ENCODE results near the gene DPP10.

The DPP10 gene

GRCh38 chr2:114784046-114784445, 341.6 kb downstream of the DPP10 start:
- H3K4me1 ChIP-seq (ENCODE audit: control insufficient read depth, low read depth, low read length) = peaks cover 4% of the 10 kb centered on the region
- H3K27ac ChIP-seq (ENCODE audit: low read length) = no peak overlapping the region
- no peak overlapping the region for H3K9ac ChIP-seq (ENCODE audit: low read length)
- no peak overlapping the region for H3K4me3 ChIP-seq (ENCODE audit: low read length)
- no peaks in the 10 kb centered on the region for H3K27me3 ChIP-seq (ENCODE audit: control insufficient read depth, insufficient read depth, low read length)
- no peaks in the 10 kb centered on the region for H3K36me3 ChIP-seq (ENCODE audit: control insufficient read depth, low read depth, low read length)
- H3K9me3 ChIP-seq (ENCODE audit: control insufficient read depth, low read depth, low read length) = no peaks in the 10 kb centered on the region

- no peak overlapping the region for H3K4me3 ChIP-seq (ENCODE audit: low read length)
- peaks cover 14% of the 10 kb centered on the region for H3K4me1 ChIP-seq (ENCODE audit: control insufficient read depth, low read depth, low read length)
- no peak overlapping the region for H3K27ac ChIP-seq (ENCODE audit: low read length)
- H3K27me3 ChIP-seq (ENCODE audit: control insufficient read depth, insufficient read depth, low read length) = no peaks in the 10 kb centered on the region
- H3K9ac ChIP-seq (ENCODE audit: low read length) = no peak overlapping the region
- no peaks in the 10 kb centered on the region for H3K9me3 ChIP-seq (ENCODE audit: control insufficient read depth, low read depth, low read length)
- no peaks in the 10 kb centered on the region for H3K36me3 ChIP-seq (ENCODE audit: control insufficient read depth, low read depth, low read length)
Observed at GRCh38 chr2:114784890-114785583, 342.6 kb downstream of the DPP10 start.

- no peak overlapping the region for H3K4me3 ChIP-seq (ENCODE audit: low read length)
- H3K27me3 ChIP-seq (ENCODE audit: control insufficient read depth, insufficient read depth, low read length) = no peaks in the 10 kb centered on the region
- H3K9ac ChIP-seq (ENCODE audit: low read length) = no peak overlapping the region
- no peak overlapping the region for H3K27ac ChIP-seq (ENCODE audit: low read length)
- H3K9me3 ChIP-seq (ENCODE audit: control insufficient read depth, low read depth, low read length) = no peaks in the 10 kb centered on the region
- no peaks in the 10 kb centered on the region for H3K36me3 ChIP-seq (ENCODE audit: control insufficient read depth, low read depth, low read length)
- H3K4me1 ChIP-seq (ENCODE audit: control insufficient read depth, low read depth, low read length) = peaks cover 22% of the 10 kb centered on the region
Observed at GRCh38 chr2:114786901-114787300, 344.5 kb downstream of the DPP10 start.

- H3K9me3 ChIP-seq (ENCODE audit: control insufficient read depth, low read depth, low read length) = no peaks in the 10 kb centered on the region
- H3K27ac ChIP-seq (ENCODE audit: low read length) = no peak overlapping the region
- H3K9ac ChIP-seq (ENCODE audit: low read length) = no peak overlapping the region
- H3K27me3 ChIP-seq (ENCODE audit: control insufficient read depth, insufficient read depth, low read length) = no peaks in the 10 kb centered on the region
- no peaks in the 10 kb centered on the region for H3K36me3 ChIP-seq (ENCODE audit: control insufficient read depth, low read depth, low read length)
- H3K4me1 ChIP-seq (ENCODE audit: control insufficient read depth, low read depth, low read length) = peaks cover 22% of the 10 kb centered on the region
- H3K4me3 ChIP-seq (ENCODE audit: low read length) = no peak overlapping the region
Observed at GRCh38 chr2:114787486-114787885, 345.0 kb downstream of the DPP10 start.

- H3K9ac ChIP-seq (ENCODE audit: low read length) = no peak overlapping the region
- no peak overlapping the region for H3K4me3 ChIP-seq (ENCODE audit: low read length)
- H3K9me3 ChIP-seq (ENCODE audit: control insufficient read depth, low read depth, low read length) = no peaks in the 10 kb centered on the region
- H3K4me1 ChIP-seq (ENCODE audit: control insufficient read depth, low read depth, low read length) = peaks cover 22% of the 10 kb centered on the region
- no peak overlapping the region for H3K27ac ChIP-seq (ENCODE audit: low read length)
- no peaks in the 10 kb centered on the region for H3K36me3 ChIP-seq (ENCODE audit: control insufficient read depth, low read depth, low read length)
- H3K27me3 ChIP-seq (ENCODE audit: control insufficient read depth, insufficient read depth, low read length) = no peaks in the 10 kb centered on the region
Observed at GRCh38 chr2:114789989-114790388, 347.5 kb downstream of the DPP10 start.

GRCh38 chr2:114797540-114797939, 355.1 kb downstream of the DPP10 start:
- H3K27me3 ChIP-seq (ENCODE audit: control insufficient read depth, insufficient read depth, low read length) = no peaks in the 10 kb centered on the region
- no peaks in the 10 kb centered on the region for H3K36me3 ChIP-seq (ENCODE audit: control insufficient read depth, low read depth, low read length)
- H3K9ac ChIP-seq (ENCODE audit: low read length) = no peak overlapping the region
- H3K4me3 ChIP-seq (ENCODE audit: low read length) = no peak overlapping the region
- H3K27ac ChIP-seq (ENCODE audit: low read length) = no peak overlapping the region
- H3K9me3 ChIP-seq (ENCODE audit: control insufficient read depth, low read depth, low read length) = no peaks in the 10 kb centered on the region
- H3K4me1 ChIP-seq (ENCODE audit: control insufficient read depth, low read depth, low read length) = no peaks in the 10 kb centered on the region

- Histone ChIP-seq H3K9me3 (ENCODE audit: control insufficient read depth, low read depth, low read length) (no peaks in the 10 kb centered on the region), H3K4me3 (ENCODE audit: low read length) (no peak overlapping the region), H3K27ac (ENCODE audit: low read length) (no peak overlapping the region)
Observed at GRCh38 chr2:114797942-114798341, 355.5 kb downstream of the DPP10 start.

GRCh38 chr2:114800371-114800770, 357.9 kb downstream of the DPP10 start:
- Histone ChIP-seq H3K4me3 (ENCODE audit: low read length) (no peak overlapping the region), H3K4me1 (ENCODE audit: control insufficient read depth, low read depth, low read length) (no peaks in the 10 kb centered on the region), H3K36me3 (ENCODE audit: control insufficient read depth, low read depth, low read length) (no peaks in the 10 kb centered on the region)

More at GRCh38 chr2:114797942-114798341, 355.5 kb downstream of the DPP10 start:
- H3K9ac ChIP-seq (ENCODE audit: low read length) = no peak overlapping the region
- no peaks in the 10 kb centered on the region for H3K4me1 ChIP-seq (ENCODE audit: control insufficient read depth, low read depth, low read length)
- no peaks in the 10 kb centered on the region for H3K27me3 ChIP-seq (ENCODE audit: control insufficient read depth, insufficient read depth, low read length)
- H3K36me3 ChIP-seq (ENCODE audit: control insufficient read depth, low read depth, low read length) = no peaks in the 10 kb centered on the region

GRCh38 chr2:114805195-114805594, 362.8 kb downstream of the DPP10 start:
- Histone ChIP-seq H3K4me3 (ENCODE audit: low read length) (no peak overlapping the region), H3K9ac (ENCODE audit: low read length) (no peak overlapping the region), H3K27ac (ENCODE audit: low read length) (no peak overlapping the region), H3K4me1 (ENCODE audit: control insufficient read depth, low read depth, low read length) (no peaks in the 10 kb centered on the region), H3K36me3 (ENCODE audit: control insufficient read depth, low read depth, low read length) (no peaks in the 10 kb centered on the region), H3K9me3 (ENCODE audit: control insufficient read depth, low read depth, low read length) (no peaks in the 10 kb centered on the region), H3K27me3 (ENCODE audit: control insufficient read depth, insufficient read depth, low read length) (no peaks in the 10 kb centered on the region)

More at GRCh38 chr2:114800371-114800770, 357.9 kb downstream of the DPP10 start:
- Histone ChIP-seq H3K27me3 (ENCODE audit: control insufficient read depth, insufficient read depth, low read length) (no peaks in the 10 kb centered on the region), H3K9me3 (ENCODE audit: control insufficient read depth, low read depth, low read length) (no peaks in the 10 kb centered on the region), H3K9ac (ENCODE audit: low read length) (no peak overlapping the region), H3K27ac (ENCODE audit: low read length) (no peak overlapping the region)

- no peak overlapping the region for H3K27ac ChIP-seq (ENCODE audit: low read length)
- no peak overlapping the region for H3K9ac ChIP-seq (ENCODE audit: low read length)
- no peaks in the 10 kb centered on the region for H3K27me3 ChIP-seq (ENCODE audit: control insufficient read depth, insufficient read depth, low read length)
- H3K4me3 ChIP-seq (ENCODE audit: low read length) = no peak overlapping the region
- H3K4me1 ChIP-seq (ENCODE audit: control insufficient read depth, low read depth, low read length) = no peaks in the 10 kb centered on the region
- H3K9me3 ChIP-seq (ENCODE audit: control insufficient read depth, low read depth, low read length) = no peaks in the 10 kb centered on the region
- no peaks in the 10 kb centered on the region for H3K36me3 ChIP-seq (ENCODE audit: control insufficient read depth, low read depth, low read length)
Observed at GRCh38 chr2:114810092-114810491, 367.7 kb downstream of the DPP10 start.

- no peak overlapping the region for H3K9ac ChIP-seq (ENCODE audit: low read length)
- H3K27me3 ChIP-seq (ENCODE audit: control insufficient read depth, insufficient read depth, low read length) = no peaks in the 10 kb centered on the region
- no peaks in the 10 kb centered on the region for H3K36me3 ChIP-seq (ENCODE audit: control insufficient read depth, low read depth, low read length)
- no peak overlapping the region for H3K4me3 ChIP-seq (ENCODE audit: low read length)
- H3K9me3 ChIP-seq (ENCODE audit: control insufficient read depth, low read depth, low read length) = no peaks in the 10 kb centered on the region
- H3K27ac ChIP-seq (ENCODE audit: low read length) = no peak overlapping the region
- no peaks in the 10 kb centered on the region for H3K4me1 ChIP-seq (ENCODE audit: control insufficient read depth, low read depth, low read length)
Observed at GRCh38 chr2:114812261-114812660, 369.8 kb downstream of the DPP10 start.

- Histone ChIP-seq H3K4me1 (ENCODE audit: control insufficient read depth, low read depth, low read length) (no peaks in the 10 kb centered on the region), H3K36me3 (ENCODE audit: control insufficient read depth, low read depth, low read length) (no peaks in the 10 kb centered on the region), H3K27ac (ENCODE audit: low read length) (no peak overlapping the region), H3K9me3 (ENCODE audit: control insufficient read depth, low read depth, low read length) (no peaks in the 10 kb centered on the region), H3K9ac (ENCODE audit: low read length) (no peak overlapping the region), H3K27me3 (ENCODE audit: control insufficient read depth, insufficient read depth, low read length) (no peaks in the 10 kb centered on the region), H3K4me3 (ENCODE audit: low read length) (no peak overlapping the region)
Observed at GRCh38 chr2:114814355-114814754, 371.9 kb downstream of the DPP10 start.
